ELF-1 (cell line): ENCODE measurements around the gene BANF2.
A peak's percentile ranks its signal among the peaks of the same experiment; 100 is the strongest.
"Not testable (repeated sequence)": the region's sequence is repeated elsewhere in the genome, so short reads cannot be mapped to it uniquely, and the experiment has no call there.

Experiments
- DNase-seq: peaks from one replicate; pipeline ENCODE4 v3.0.0-alpha.2; 2016; ENCODE audit warnings: low read depth, low spot score

The BANF2 gene

GRCh38 chr20:17682889-17683198, 16.9 kb upstream of the BANF2 start:
- DNase-seq: no peak

GRCh38 chr20:17683218-17684076, 16.3 kb upstream of the BANF2 start:
- DNase-seq: no peak

GRCh38 chr20:17684077-17684888, 15.5 kb upstream of the BANF2 start:
- DNase-seq: peak; percentile 52

DNA sequence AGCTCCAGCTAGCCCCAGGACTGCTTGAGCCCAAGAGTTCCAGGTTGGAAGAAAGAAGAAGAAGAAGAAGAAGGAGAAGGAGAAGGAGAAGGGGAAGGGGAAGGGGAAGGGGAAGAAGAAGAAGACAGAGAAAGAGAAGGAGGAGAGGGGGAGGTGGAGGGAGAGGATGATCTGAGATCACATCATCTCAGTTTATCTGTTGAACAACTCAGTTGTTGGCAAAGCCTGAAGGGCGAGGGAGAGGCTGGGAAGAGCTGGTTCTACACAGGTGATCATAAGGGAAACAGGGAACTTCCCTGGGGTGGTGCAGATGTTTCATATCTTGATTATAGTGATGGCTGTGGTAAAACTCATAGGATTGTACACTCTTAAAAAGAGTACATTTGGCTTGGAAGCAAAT, 14.6 kb upstream of the BANF2 start:
- no peak for DNase-seq

GRCh38 chr20:17687800-17688199, 12.0 kb upstream of the BANF2 start:
- DNase-seq: no peak

DNA sequence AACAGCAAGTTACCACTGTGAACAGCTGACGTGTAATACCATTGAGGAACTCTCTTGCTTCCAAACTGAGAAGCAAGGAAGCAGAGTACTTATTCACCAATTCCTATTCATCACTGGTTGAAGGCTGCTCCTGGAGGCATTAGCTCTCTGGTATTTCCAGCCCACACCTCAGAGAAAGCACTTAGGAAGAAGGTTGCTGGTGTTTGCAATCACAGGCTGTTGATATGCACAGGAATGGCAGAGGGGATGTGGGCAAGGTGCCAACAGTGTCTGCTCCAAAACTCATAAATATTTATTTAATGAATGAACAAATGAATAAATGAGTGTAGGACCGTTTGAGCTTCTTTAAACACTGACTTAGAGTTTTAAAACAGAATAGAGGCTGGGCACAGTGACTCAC, 10.8 kb upstream of the BANF2 start:
- DNase-seq: no peak

- DNase-seq: no peak
These were observed 9.6 kb upstream of the BANF2 start for GRCh38 chr20:17690144-17690543.

GRCh38 chr20:17691758-17692157, 8.0 kb upstream of the BANF2 start:
- no peak for DNase-seq

DNA sequence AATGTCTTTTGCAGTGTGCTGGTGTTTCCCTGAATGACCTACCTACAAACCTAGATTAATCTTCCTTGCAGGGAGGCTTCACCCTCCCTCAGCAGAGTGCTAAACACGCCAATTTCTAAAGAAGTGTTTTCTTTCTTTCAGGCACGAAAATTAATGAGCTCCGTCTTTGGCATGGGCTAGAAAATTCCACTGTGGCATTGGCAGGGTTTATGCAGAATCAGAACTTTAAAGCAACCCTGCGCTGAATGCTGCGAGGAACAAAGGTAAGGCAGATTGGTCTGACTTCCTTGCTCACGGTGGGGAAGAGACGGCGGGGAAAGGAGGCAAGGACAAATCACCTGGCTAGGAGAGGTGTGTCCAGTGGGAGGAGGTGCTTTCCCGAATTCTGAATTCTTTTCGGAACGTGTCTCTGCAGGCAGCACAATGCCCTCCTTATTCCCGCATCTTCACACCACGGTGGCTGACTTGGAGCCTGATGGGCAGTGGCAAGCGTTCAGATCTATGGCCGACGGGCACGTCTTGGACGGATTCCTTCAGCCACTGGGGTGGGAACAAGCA, 6.2 kb upstream of the BANF2 start:
- no peak for DNase-seq

- DNase-seq: no peak
These were observed 5.0 kb upstream of the BANF2 start for GRCh38 chr20:17694767-17695166.

DNA sequence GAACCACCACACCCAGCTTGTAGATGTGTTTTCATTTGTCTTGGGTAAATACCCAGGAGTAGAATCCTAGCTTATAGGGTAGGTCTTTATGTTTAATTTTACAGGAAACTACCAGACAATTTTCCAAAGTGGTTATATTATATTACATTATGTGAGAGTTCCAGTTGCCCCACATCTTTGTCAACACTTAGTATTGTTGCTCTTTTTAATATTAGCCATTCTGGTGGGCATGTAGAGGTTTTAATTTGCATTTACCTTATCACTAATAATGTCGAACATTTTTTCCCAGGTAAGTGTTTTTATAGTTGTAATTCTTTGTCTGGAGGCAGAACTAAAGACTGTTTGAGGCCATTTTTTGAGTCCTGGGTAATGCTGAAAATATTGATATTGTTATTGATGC, 3.5 kb upstream of the BANF2 start:
- no peak for DNase-seq

GRCh38 chr20:17697171-17697570, 2.6 kb upstream of the BANF2 start:
- DNase-seq: no peak

GRCh38 chr20:17698384-17698783, 1.4 kb upstream of the BANF2 start:
- no peak for DNase-seq

- no peak for DNase-seq
These were observed 871 bp downstream of the BANF2 start for GRCh38 chr20:17700637-17701036.

DNA sequence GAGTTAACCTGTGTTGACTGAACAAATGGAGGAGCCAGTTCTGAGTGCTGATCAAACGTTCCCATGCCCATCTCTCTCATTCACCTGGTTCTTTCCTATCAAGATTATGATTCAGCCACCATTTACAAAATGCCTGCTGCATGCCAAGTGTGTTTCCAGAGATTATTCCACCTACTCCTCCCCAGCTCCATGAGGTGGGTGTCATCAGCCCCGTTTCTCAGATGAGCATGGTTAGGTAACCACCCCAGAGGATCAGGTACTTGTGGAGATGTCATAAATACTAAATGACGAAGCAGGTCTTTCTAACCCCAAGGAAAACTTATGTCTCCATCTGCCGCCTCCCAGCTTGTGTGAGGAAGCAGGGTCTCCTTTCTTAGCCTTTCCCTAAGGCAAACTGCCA, 2.1 kb downstream of the BANF2 start:
- no peak for DNase-seq

GRCh38 chr20:17704589-17705317, 5.0 kb downstream of the BANF2 start:
- no peak for DNase-seq

GRCh38 chr20:17705916-17706315, 6.2 kb downstream of the BANF2 start:
- no peak for DNase-seq

DNA sequence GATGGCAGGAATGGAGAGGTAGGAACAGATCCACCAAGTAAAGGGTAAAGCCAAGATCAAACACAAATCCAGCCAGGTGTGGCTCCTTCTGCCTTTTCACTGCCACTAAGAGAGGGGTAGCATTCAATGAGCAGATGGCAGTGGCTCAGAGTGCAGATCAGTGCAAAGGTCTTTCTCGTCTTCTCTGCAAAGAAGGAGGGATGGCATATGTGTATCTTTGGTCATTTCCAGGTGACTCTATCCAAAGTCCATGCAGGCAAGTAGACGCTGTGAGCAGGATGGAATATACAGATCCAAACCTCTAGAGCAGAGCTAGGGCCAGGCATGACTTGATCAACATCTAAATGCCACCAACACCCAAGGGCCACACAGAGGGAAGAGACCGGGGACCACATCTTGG, 6.9 kb downstream of the BANF2 start:
- DNase-seq: no peak

DNA sequence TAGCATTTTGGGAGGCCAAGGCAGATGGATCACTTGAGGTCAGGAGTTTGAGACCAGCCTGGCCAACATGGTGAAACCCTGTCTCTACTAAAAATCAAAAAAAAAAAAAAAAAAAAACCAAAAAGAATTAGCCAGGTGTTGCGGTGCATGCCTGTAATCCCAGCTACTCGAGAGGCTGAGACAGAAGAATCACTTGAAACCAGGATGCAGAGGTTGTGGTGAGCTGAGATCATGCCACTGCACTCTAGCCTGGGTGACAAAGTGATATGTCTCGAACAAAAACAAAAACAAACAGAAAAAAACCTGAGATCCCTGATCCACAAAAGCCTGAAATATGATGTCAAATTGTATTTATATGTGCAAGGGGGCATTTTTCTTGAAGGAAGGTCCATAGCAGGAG, 8.2 kb downstream of the BANF2 start:
- DNase-seq: not testable (repeated sequence)

DNA sequence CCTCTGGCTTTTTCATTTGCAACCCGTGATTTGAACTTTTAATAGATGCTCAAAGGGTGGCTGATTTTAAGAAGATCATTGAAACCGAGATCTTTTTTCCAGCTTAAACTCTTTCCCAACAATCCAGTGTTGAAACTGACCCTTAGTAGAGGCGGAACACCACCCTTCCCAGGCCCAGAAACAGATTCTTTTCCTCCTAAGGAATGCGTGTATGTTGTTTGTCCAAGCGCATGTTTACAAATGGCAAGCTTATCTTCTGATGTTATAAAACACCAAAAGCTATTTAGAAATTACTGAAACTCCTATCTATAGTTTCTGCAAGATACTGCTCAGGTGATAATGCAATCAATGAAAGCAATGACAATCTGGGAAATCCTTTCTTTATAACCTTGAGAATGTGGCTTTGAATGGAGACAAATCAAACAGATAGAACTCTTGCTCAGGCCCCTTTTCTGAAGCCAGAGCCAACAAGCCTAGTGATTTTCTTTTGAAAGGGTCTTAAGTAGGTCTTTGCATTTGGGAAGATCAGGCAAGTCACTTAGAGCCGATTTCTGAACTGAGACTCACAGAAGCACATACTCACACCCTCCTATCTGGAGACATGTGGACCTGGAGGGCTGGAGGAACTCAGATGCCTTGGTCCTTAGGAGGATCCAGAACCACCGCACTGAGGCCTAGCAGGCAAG, 9.1 kb downstream of the BANF2 start:
- DNase-seq: no peak
